OCI-LY7 (cell line): ENCODE data around the gene ACOXL. TPM values are rescaled to one million over a fixed set of nuclear protein-coding genes. Genes with fewer than 3 reads are reported as not detected.
"Not testable (repeated sequence)": the region's sequence is repeated elsewhere in the genome, so short reads cannot be mapped to it uniquely, and the experiment has no call there.

Experiments used
- BruUV-seq: library from RNA; stranded (reverse); fragments of 400-500 nt; replicated peaks from 2 replicates; lab custom pipeline; 2021; lab: Mats Ljungman, UMichigan
- CTCF ChIA-PET: fragments of 300-600 bp; sonication (Branson Sonifier 250); formaldehyde crosslinking; loops from one replicate; lab custom pipeline; 2022; ENCODE audit warnings: antibody characterized with exemption; ENCODE audit not compliant: unreplicated experiment; lab: Charles Lee
- POLR2A ChIA-PET: fragments of 300-600 bp; sonication (Branson Sonifier 250); formaldehyde crosslinking; loops from one replicate; lab custom pipeline; 2022; ENCODE audit warnings: antibody characterized with exemption; lab: Charles Lee
- DNase-seq: peaks from one replicate; pipeline ENCODE4 v3.0.0-alpha.2; 2015; ENCODE audit warnings: low spot score
- H2AFZ ChIP-seq: fragments of 200-600 bp; sonication (generic), shearing (Covaris generic); 2 replicates; pipeline ENCODE4 v1.6.1; 2014; ENCODE audit warnings: mild to moderate bottlenecking, antibody characterized with exemption, low read length, moderate library complexity
- H3K27ac ChIP-seq: fragments of 200-600 bp; sonication (generic); 2 replicates; pipeline ENCODE4 v1.5.1; 2014; ENCODE audit warnings: mixed run types, low read depth, mild to moderate bottlenecking, moderate library complexity, low read length, inconsistent platforms; ENCODE audit not compliant: poor library complexity, severe bottlenecking
- H3K36me3 ChIP-seq: fragments of 200-600 bp; sonication (generic); 2 replicates; pipeline ENCODE4 v1.6.1; 2014; ENCODE audit warnings: mild to moderate bottlenecking, antibody characterized with exemption, low read length, moderate library complexity, mixed read lengths; ENCODE audit not compliant: insufficient read depth
- H3K4me1 ChIP-seq: fragments of 200-600 bp; sonication (generic); 2 replicates; pipeline ENCODE4 v1.5.1; 2014; ENCODE audit warnings: mild to moderate bottlenecking, low read length; ENCODE audit not compliant: insufficient read depth, poor library complexity, severe bottlenecking
- H3K4me2 ChIP-seq: fragments of 200-600 bp; sonication (generic); 2 replicates; pipeline ENCODE4 v1.6.1; 2014; ENCODE audit warnings: mild to moderate bottlenecking, low read length
- H3K4me3 ChIP-seq: fragments of 200-600 bp; sonication (generic); 2 replicates; pipeline ENCODE4 v1.5.1; 2014; ENCODE audit warnings: mild to moderate bottlenecking, low read depth, low read length; ENCODE audit not compliant: poor library complexity, severe bottlenecking
- H3K79me2 ChIP-seq: fragments of 200-600 bp; sonication (generic); 2 replicates; pipeline ENCODE4 v1.6.1; 2016; ENCODE audit warnings: low read depth, mild to moderate bottlenecking, low read length, moderate library complexity, mixed read lengths; ENCODE audit not compliant: insufficient read depth
- H3K9me2 ChIP-seq: fragments of 200-600 bp; sonication (generic); 2 replicates; pipeline ENCODE4 v1.6.1; 2016; ENCODE audit warnings: mild to moderate bottlenecking, low read length, mixed read lengths; ENCODE audit not compliant: insufficient read depth
- H3K9me3 ChIP-seq: fragments of 200-600 bp; sonication (generic); 2 replicates; pipeline ENCODE4 v1.6.1; 2014; ENCODE audit warnings: mild to moderate bottlenecking, mixed run types, low read length, mixed read lengths
- H4K20me1 ChIP-seq: fragments of 200-600 bp; sonication (generic); 2 replicates; pipeline ENCODE4 v1.6.1; 2014; ENCODE audit warnings: mild to moderate bottlenecking, antibody characterized with exemption, low read length, moderate library complexity, mixed read lengths; ENCODE audit not compliant: insufficient read depth
- CTCF ChIP-seq: fragments of 200-600 bp; sonication (generic); conservative IDR thresholded peaks from 2 replicates; pipeline ENCODE4 v1.5.1; 2014; ENCODE audit warnings: mild to moderate bottlenecking, antibody characterized with exemption, low read length, moderate library complexity, mixed read lengths
- EZH2phosphoT487 ChIP-seq: fragments of 200-600 bp; sonication (generic); IDR thresholded peaks from 2 replicates; pipeline ENCODE4 v1.6.1; 2018; ENCODE audit warnings: low read depth, borderline replicate concordance, mild to moderate bottlenecking, mixed run types, antibody characterized with exemption, low read length, moderate library complexity, mixed read lengths
- intact Hi-C: fragments of 100-400 bp; cut with micrococcal nuclease; formaldehyde crosslinking; loops from one replicate; pipeline ENCODE4 v1.10.0; 2022; ENCODE audit not compliant: unreplicated experiment
- total RNA-seq, 2 experiments: library from RNA; depleted of rRNA in 1 of 2; stranded (reverse); fragments of >200 nt in 1 of 2; shearing (Covaris generic) in 1 of 2; gene quantifications; 2 replicates each; pipeline ENCODE4 v1.2.3, GENCODE V29; 2014 to 2022

Gene ACOXL
- total RNA-seq, 2 experiments from 2014 or later: 1.4 TPM; not detected in 1

- TF ChIP-seq CTCF: no peak
- TF ChIP-seq EZH2phosphoT487: no peak
- H3K9me3 ChIP-seq: peaks cover 33% of the 10 kb centered on the region
- peak overlapping the region; percentile 82 for H2AFZ ChIP-seq
- no peaks in the 10 kb centered on the region; the same call in 1 of the 2 replicates for H3K36me3 ChIP-seq
- H3K9me2 ChIP-seq: no peaks in the 10 kb centered on the region
- intact Hi-C loops: no loop called here
- peaks cover 21% of the 10 kb centered on the region for H3K4me1 ChIP-seq
- H4K20me1 ChIP-seq: no peaks in the 10 kb centered on the region
- no peaks in the 10 kb centered on the region for H3K79me2 ChIP-seq
- ChIA-PET POLR2A (interaction anchor here (0.5 to 2.4 kb wide), 4 partner anchors 12 to 430 kb away, joined by 3 to 9 read pairs (median 4); no protein-coding TSS in a partner anchor), CTCF (no interaction called here)
- H3K27ac ChIP-seq: peak overlapping the region; percentile 2
- no TSS peak for BruUV-seq
- peak overlapping the region; percentile 56 for H3K4me2 ChIP-seq
- H3K4me3 ChIP-seq: no peak overlapping the region
- no peak for DNase-seq
Observed at GRCh38 chr2:111071600-111072171, 339.3 kb downstream of the ACOXL start.

- ChIA-PET POLR2A (interaction anchor here (0.5 to 2.4 kb wide), 4 partner anchors 13 to 430 kb away, joined by 3 to 9 read pairs (median 4); no protein-coding TSS in a partner anchor), CTCF (no interaction called here)
- Histone ChIP-seq H4K20me1 (no peaks in the 10 kb centered on the region), H3K36me3 (no peaks in the 10 kb centered on the region; the same call in 1 of the 2 replicates), H3K4me3 (no peak overlapping the region), H3K4me1 (peaks cover 21% of the 10 kb centered on the region), H3K79me2 (no peaks in the 10 kb centered on the region), H3K9me3 (peaks cover 33% of the 10 kb centered on the region), H3K4me2 (0 out of 2 replicates have a peak overlapping the region, but pooled peaks have one; percentile 56), H3K27ac (peak overlapping the region; percentile 2), H3K9me2 (no peaks in the 10 kb centered on the region), H2AFZ (peak overlapping the region; percentile 82)
- DNase-seq: no peak
- BruUV-seq: no TSS peak
- intact Hi-C loops: no loop called here
- no peak for TF ChIP-seq EZH2phosphoT487
- no peak for TF ChIP-seq CTCF
Observed at GRCh38 chr2:111072220-111072871, 340.0 kb downstream of the ACOXL start.

GRCh38 chr2:111082659-111083058 is 350.3 kb downstream of the ACOXL start:
- POLR2A ChIA-PET: interaction anchor here (0.9 to 1.5 kb wide), 3 partner anchors 15 to 46 kb away, joined by 3 to 5 read pairs (median 3); no protein-coding TSS in a partner anchor
- H3K4me2 ChIP-seq, CTCF ChIA-PET, H3K36me3 ChIP-seq, H2AFZ ChIP-seq, BruUV-seq, H3K4me1 ChIP-seq, H3K4me3 ChIP-seq, H3K9me2 ChIP-seq, H3K27ac ChIP-seq, intact Hi-C loops, H3K79me2 ChIP-seq, H3K9me3 ChIP-seq, H4K20me1 ChIP-seq, DNase-seq: not testable (repeated sequence)
